Measurements from ENCODE around the gene CCNI.

Gene CCNI

GRCh38 chr4:77006753-77007353 lies 68.9 kb downstream of the CCNI start:
- Histone ChIP-seq H4K20me1 (ENCODE audit: insufficient read depth, low read length) (no peaks in the 10 kb centered on the region), H2AFZ (ENCODE audit: low read length) (no peak overlapping the region), H3K9ac (ENCODE audit: low read length) (no peak overlapping the region), H3K36me3 (ENCODE audit: insufficient read depth, low read length) (no peaks in the 10 kb centered on the region), H3K27me3 (ENCODE audit: insufficient read depth, low read length) (no peaks in the 10 kb centered on the region), H3K27ac (ENCODE audit: low read depth, low read length, poor library complexity, severe bottlenecking) (no peak overlapping the region), H3K4me1 (ENCODE audit: insufficient read depth, low read length, severe bottlenecking) (no peaks in the 10 kb centered on the region), H3K9me2 (ENCODE audit: low read depth, low read length) (no peaks in the 10 kb centered on the region), H3K4me3 (ENCODE audit: low read depth, low read length, poor library complexity, severe bottlenecking) (no peak overlapping the region), H3K4me2 (ENCODE audit: low read length) (no peak overlapping the region), H3K9me3 (ENCODE audit: low read length) (no peaks in the 10 kb centered on the region), H3K79me2 (ENCODE audit: insufficient read depth, low read length) (no peaks in the 10 kb centered on the region), H3F3A (ENCODE audit: insufficient read depth, low read length) (no peaks in the 10 kb centered on the region)
- TF ChIP-seq, protein P1, sequence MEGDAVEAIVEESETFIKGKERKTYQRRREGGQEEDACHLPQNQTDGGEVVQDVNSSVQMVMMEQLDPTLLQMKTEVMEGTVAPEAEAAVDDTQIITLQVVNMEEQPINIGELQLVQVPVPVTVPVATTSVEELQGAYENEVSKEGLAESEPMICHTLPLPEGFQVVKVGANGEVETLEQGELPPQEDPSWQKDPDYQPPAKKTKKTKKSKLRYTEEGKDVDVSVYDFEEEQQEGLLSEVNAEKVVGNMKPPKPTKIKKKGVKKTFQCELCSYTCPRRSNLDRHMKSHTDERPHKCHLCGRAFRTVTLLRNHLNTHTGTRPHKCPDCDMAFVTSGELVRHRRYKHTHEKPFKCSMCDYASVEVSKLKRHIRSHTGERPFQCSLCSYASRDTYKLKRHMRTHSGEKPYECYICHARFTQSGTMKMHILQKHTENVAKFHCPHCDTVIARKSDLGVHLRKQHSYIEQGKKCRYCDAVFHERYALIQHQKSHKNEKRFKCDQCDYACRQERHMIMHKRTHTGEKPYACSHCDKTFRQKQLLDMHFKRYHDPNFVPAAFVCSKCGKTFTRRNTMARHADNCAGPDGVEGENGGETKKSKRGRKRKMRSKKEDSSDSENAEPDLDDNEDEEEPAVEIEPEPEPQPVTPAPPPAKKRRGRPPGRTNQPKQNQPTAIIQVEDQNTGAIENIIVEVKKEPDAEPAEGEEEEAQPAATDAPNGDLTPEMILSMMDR (IDR thresholded peaks at IDR 0.05; ENCODE audit: low read length) = no peak

DNA sequence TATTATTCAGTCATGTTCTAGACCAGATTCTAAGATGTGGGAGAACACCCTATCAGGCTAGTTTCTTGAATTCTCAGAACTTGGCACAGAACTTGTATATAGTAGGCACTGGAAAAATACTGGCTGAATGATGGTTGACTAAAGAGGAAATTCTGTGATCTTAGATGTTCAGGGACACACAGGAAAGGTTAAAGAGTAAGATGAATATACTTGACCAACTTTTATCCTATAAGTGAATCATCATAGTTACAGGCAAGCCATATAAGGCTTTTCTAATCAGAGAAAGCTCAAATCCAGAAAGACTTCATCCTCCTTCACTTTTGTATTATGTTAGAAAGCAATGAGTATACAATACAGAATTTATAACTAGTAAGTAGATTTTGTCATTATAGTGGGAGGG lies 72.4 kb downstream of the CCNI start:
- H3K27me3 ChIP-seq (ENCODE audit: insufficient read depth, low read length) = no peaks in the 10 kb centered on the region
- TF ChIP-seq EZH2 (IDR thresholded peaks at IDR 0.05; ENCODE audit: borderline replicate concordance, low read length) = no peak
- no peak overlapping the region for H3K4me2 ChIP-seq (ENCODE audit: low read length)
- H3F3A ChIP-seq (ENCODE audit: insufficient read depth, low read length) = no peaks in the 10 kb centered on the region
- H2AFZ ChIP-seq (ENCODE audit: low read length) = no peak overlapping the region
- no peaks in the 10 kb centered on the region for H3K4me1 ChIP-seq (ENCODE audit: insufficient read depth, low read length, severe bottlenecking)
- H3K79me2 ChIP-seq (ENCODE audit: insufficient read depth, low read length) = no peaks in the 10 kb centered on the region
- no peak overlapping the region for H3K27ac ChIP-seq (ENCODE audit: low read depth, low read length, poor library complexity, severe bottlenecking)
- H4K20me1 ChIP-seq (ENCODE audit: insufficient read depth, low read length) = no peaks in the 10 kb centered on the region
- H3K9me3 ChIP-seq (ENCODE audit: low read length) = no peaks in the 10 kb centered on the region
- no peak overlapping the region for H3K9ac ChIP-seq (ENCODE audit: low read length)
- no peaks in the 10 kb centered on the region for H3K36me3 ChIP-seq (ENCODE audit: insufficient read depth, low read length)
- no peak overlapping the region for H3K4me3 ChIP-seq (ENCODE audit: low read depth, low read length, poor library complexity, severe bottlenecking)
- H3K9me2 ChIP-seq (ENCODE audit: low read depth, low read length) = no peaks in the 10 kb centered on the region

GRCh38 chr4:77002321-77003107 lies 73.3 kb downstream of the CCNI start:
- Histone ChIP-seq H3K4me1 (ENCODE audit: insufficient read depth, low read length, severe bottlenecking) (no peaks in the 10 kb centered on the region), H3K9me2 (ENCODE audit: low read depth, low read length) (no peaks in the 10 kb centered on the region), H3K79me2 (ENCODE audit: insufficient read depth, low read length) (no peaks in the 10 kb centered on the region)

More at GRCh38 chr4:77002321-77003107, 73.3 kb downstream of the CCNI start:
- no peaks in the 10 kb centered on the region for H4K20me1 ChIP-seq (ENCODE audit: insufficient read depth, low read length)
- no peak overlapping the region for H2AFZ ChIP-seq (ENCODE audit: low read length)
- no peak overlapping the region for H3K27ac ChIP-seq (ENCODE audit: low read depth, low read length, poor library complexity, severe bottlenecking)
- H3K27me3 ChIP-seq (ENCODE audit: insufficient read depth, low read length) = no peaks in the 10 kb centered on the region
- H3K9me3 ChIP-seq (ENCODE audit: low read length) = no peaks in the 10 kb centered on the region
- no peaks in the 10 kb centered on the region for H3F3A ChIP-seq (ENCODE audit: insufficient read depth, low read length)
- H3K4me2 ChIP-seq (ENCODE audit: low read length) = no peak overlapping the region
- H3K4me3 ChIP-seq (ENCODE audit: low read depth, low read length, poor library complexity, severe bottlenecking) = no peak overlapping the region
- no peak for TF ChIP-seq EZH2 (IDR thresholded peaks at IDR 0.05; ENCODE audit: borderline replicate concordance, low read length)
- TF ChIP-seq, protein P1 (IDR thresholded peaks at IDR 0.05; ENCODE audit: low read length) = no peak
- no peaks in the 10 kb centered on the region for H3K36me3 ChIP-seq (ENCODE audit: insufficient read depth, low read length)
- H3K9ac ChIP-seq (ENCODE audit: low read length) = no peak overlapping the region
